ENCODE data around the gene IL2RG. TPM values are rescaled to one million over a fixed set of nuclear protein-coding genes. Genes with fewer than 3 reads are reported as not detected.

Gene IL2RG
- total RNA-seq, 1 experiment from 2014 or later = 2.8 TPM

- POLR2A ChIA-PET (ENCODE audit: low non-redundant PET) = no interaction called here
- no peak for DNase-seq (ENCODE audit: low spot score)
- Histone ChIP-seq H3K36me3 (ENCODE audit: insufficient read depth, low read length, poor library complexity, severe bottlenecking) (no peaks in the 10 kb centered on the region), H3K27ac (ENCODE audit: low read depth, low read length, poor library complexity, severe bottlenecking) (no peak overlapping the region), H3K4me1 (ENCODE audit: insufficient read depth, low read length, poor library complexity, severe bottlenecking) (no peaks in the 10 kb centered on the region), H3K9me3 (ENCODE audit: low read depth, low read length, poor library complexity, severe bottlenecking) (no peaks in the 10 kb centered on the region), H3K27me3 (replicated peaks; ENCODE audit: insufficient read depth, low read depth, low read length, poor library complexity) (no peaks in the 10 kb centered on the region), H3K4me3 (ENCODE audit: low read depth, low read length, poor library complexity, severe bottlenecking) (no peak overlapping the region)
- TF ChIP-seq CTCF (conservative IDR thresholded peaks at IDR 0.05; ENCODE audit: low read depth, low read length) (no peak), EZH2 (IDR thresholded peaks at IDR 0.05; ENCODE audit: borderline replicate concordance, low read depth, low read length, poor library complexity, severe bottlenecking) (no peak)
- intact Hi-C loops (cut with micrococcal nuclease; ENCODE audit: unreplicated experiment) = no loop called here
- BruUV-seq (replicated peaks) = no TSS peak
- CTCF ChIA-PET = no interaction called here
Observed at GRCh38 chrX:71081330-71082123, 29.9 kb downstream of the IL2RG start.

GRCh38 chrX:71070531-71070930 lies 40.8 kb downstream of the IL2RG start:
- no peaks in the 10 kb centered on the region for H3K36me3 ChIP-seq (ENCODE audit: insufficient read depth, low read length, poor library complexity, severe bottlenecking)
- H3K4me1 ChIP-seq (ENCODE audit: insufficient read depth, low read length, poor library complexity, severe bottlenecking) = peaks cover 5% of the 10 kb centered on the region
- no peak overlapping the region for H3K27ac ChIP-seq (ENCODE audit: low read depth, low read length, poor library complexity, severe bottlenecking)
- ChIA-PET CTCF (no interaction called here), POLR2A (ENCODE audit: low non-redundant PET) (no interaction called here)
- DNase-seq (ENCODE audit: low spot score) = no peak
- no peaks in the 10 kb centered on the region for H3K27me3 ChIP-seq (replicated peaks; ENCODE audit: insufficient read depth, low read depth, low read length, poor library complexity)
- TF ChIP-seq EZH2 (IDR thresholded peaks at IDR 0.05; ENCODE audit: borderline replicate concordance, low read depth, low read length, poor library complexity, severe bottlenecking) (no peak), CTCF (conservative IDR thresholded peaks at IDR 0.05; ENCODE audit: low read depth, low read length) (no peak)
- intact Hi-C loops (cut with micrococcal nuclease; ENCODE audit: unreplicated experiment) = no loop called here
- H3K4me3 ChIP-seq (ENCODE audit: low read depth, low read length, poor library complexity, severe bottlenecking) = no peak overlapping the region
- no peaks in the 10 kb centered on the region for H3K9me3 ChIP-seq (ENCODE audit: low read depth, low read length, poor library complexity, severe bottlenecking)
- no TSS peak for BruUV-seq (replicated peaks)

GRCh38 chrX:71068044-71068918 lies 43.1 kb downstream of the IL2RG start, which contains the start of gene SNX12:
Gene SNX12, minus strand, starts transcription at chrX:71068334. Its CDS starts 28 bp downstream, at chrX:71068306.
- Histone ChIP-seq H3K36me3 (ENCODE audit: insufficient read depth, low read length, poor library complexity, severe bottlenecking) (no peaks in the 10 kb centered on the region), H3K4me3 (ENCODE audit: low read depth, low read length, poor library complexity, severe bottlenecking) (peak within 1 kb of the TSS; percentile 78), H3K27ac (ENCODE audit: low read depth, low read length, poor library complexity, severe bottlenecking) (peak within 1 kb of the TSS; percentile 34), H3K4me1 (ENCODE audit: insufficient read depth, low read length, poor library complexity, severe bottlenecking) (peaks cover 5% of the 10 kb centered on the region), H3K27me3 (replicated peaks; ENCODE audit: insufficient read depth, low read depth, low read length, poor library complexity) (no peaks in the 10 kb centered on the region), H3K9me3 (ENCODE audit: low read depth, low read length, poor library complexity, severe bottlenecking) (no peaks in the 10 kb centered on the region)
- peak; percentile 94 for DNase-seq (ENCODE audit: low spot score)
- intact Hi-C loops (cut with micrococcal nuclease; ENCODE audit: unreplicated experiment) = no loop called here
- TF ChIP-seq EZH2 (IDR thresholded peaks at IDR 0.05; ENCODE audit: borderline replicate concordance, low read depth, low read length, poor library complexity, severe bottlenecking) (no peak), CTCF (conservative IDR thresholded peaks at IDR 0.05; ENCODE audit: low read depth, low read length) (no peak)
- ChIA-PET POLR2A (ENCODE audit: low non-redundant PET) (no interaction called here), CTCF (no interaction called here)
- no TSS peak for BruUV-seq (replicated peaks)
